SKM-1 treated with dmso at 0.1 percent for 144 hours (cell line): Measurements from ENCODE around the gene ZNF385A.

ENCODE experiments used
- DNase-seq: peaks from one replicate; lab custom pipeline; 2025; ENCODE audit not compliant: unreplicated experiment; lab: John Stamatoyannopoulos, UW

The ZNF385A gene

GRCh38 chr12:54384591-54385041, at the start of gene ZNF385A:
Gene ZNF385A (minus strand): TSS chr12:54384733. CDS start chr12:54384514, 219 bp downstream.
- DNase-seq: peak; percentile 80

- DNase-seq: no peak
These were observed 48.3 kb upstream of the ZNF385A start for GRCh38 chr12:54432815-54433164.

- no peak for DNase-seq
These were observed 47.6 kb upstream of the ZNF385A start for GRCh38 chr12:54431911-54432814.

- no peak for DNase-seq
These were observed 46.0 kb upstream of the ZNF385A start for GRCh38 chr12:54430471-54431069.

- no peak for DNase-seq
These were observed 44.5 kb upstream of the ZNF385A start for GRCh38 chr12:54429014-54429471.

GRCh38 chr12:54428050-54429013, 43.8 kb upstream of the ZNF385A start:
- DNase-seq: peak; percentile 22

- DNase-seq: no peak
These were observed 42.6 kb upstream of the ZNF385A start for GRCh38 chr12:54427106-54427505.

- no peak for DNase-seq
These were observed 42.2 kb upstream of the ZNF385A start for GRCh38 chr12:54426690-54427089.

- DNase-seq: no peak
These were observed 41.2 kb upstream of the ZNF385A start for GRCh38 chr12:54425702-54426101.

GRCh38 chr12:54424224-54424623, 39.7 kb upstream of the ZNF385A start:
- no peak for DNase-seq

- no peak for DNase-seq
These were observed 39.2 kb upstream of the ZNF385A start for GRCh38 chr12:54423816-54424150.

GRCh38 chr12:54421879-54422250, 37.3 kb upstream of the ZNF385A start:
- no peak for DNase-seq

- no peak for DNase-seq
These were observed 36.8 kb upstream of the ZNF385A start for GRCh38 chr12:54421175-54421878.

GRCh38 chr12:54420766-54421144, 36.2 kb upstream of the ZNF385A start:
- no peak for DNase-seq

- no peak for DNase-seq
These were observed 34.8 kb upstream of the ZNF385A start, which contains the start of gene ITGA5 for GRCh38 chr12:54419088-54419887. Gene ITGA5 (minus strand): TSS chr12:54419266. CDS start chr12:54419198, 68 bp downstream.

- DNase-seq: no peak
These were observed 34.0 kb upstream of the ZNF385A start for GRCh38 chr12:54418441-54419087.

- no peak for DNase-seq
These were observed 33.3 kb upstream of the ZNF385A start for GRCh38 chr12:54417712-54418440.
